Brain pericyte (primary cell): ENCODE data around the gene LRP8.

Experiments used
- DNase-seq: peaks from one replicate; pipeline ENCODE4 v3.0.0-alpha.2; 2012; ENCODE audit warnings: low read depth, low spot score

The LRP8 gene

DNA sequence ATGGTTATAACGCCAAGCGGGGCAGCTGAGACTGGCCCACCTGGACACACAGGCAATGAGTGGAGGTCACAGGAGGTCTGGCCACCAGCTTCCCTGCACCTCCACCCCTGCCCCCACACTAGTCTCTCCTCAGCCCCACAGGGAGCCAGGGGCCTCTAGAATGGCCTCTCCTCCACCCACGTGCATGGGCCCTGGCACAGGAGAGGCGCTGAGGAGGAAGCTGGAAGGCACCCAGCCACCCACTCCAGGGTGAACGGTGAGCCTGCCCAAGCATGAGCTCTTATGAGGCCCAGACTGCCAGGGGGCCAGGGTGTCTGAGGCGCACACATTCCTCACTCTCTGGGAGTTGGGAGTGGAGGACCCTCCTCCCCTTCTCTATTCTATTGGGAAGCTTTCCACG is 22.2 kb downstream of the LRP8 start:
- DNase-seq = no peak

DNA sequence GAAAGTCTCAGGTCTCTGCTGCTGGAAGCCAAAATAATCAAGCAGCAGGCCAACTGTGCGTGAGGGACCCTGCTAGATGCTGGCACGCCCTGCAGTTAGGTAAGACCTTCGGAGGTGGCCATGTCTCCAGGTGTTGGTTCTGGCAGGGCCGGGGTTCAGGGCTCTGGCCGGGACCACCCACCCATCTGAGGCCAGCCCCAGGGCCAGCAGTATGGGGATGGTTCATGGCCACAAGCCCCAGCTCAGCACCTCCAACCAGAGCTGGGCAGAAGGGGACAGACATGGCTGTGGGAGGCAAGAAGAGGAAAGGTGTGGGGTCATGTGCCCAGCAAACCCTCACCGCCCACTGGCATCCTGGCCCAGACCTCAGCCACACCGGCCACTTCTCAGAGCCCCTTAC is 23.3 kb downstream of the LRP8 start:
- no peak for DNase-seq

GRCh38 chr1:53303726-53304515 is 23.9 kb downstream of the LRP8 start:
- no peak for DNase-seq

DNA sequence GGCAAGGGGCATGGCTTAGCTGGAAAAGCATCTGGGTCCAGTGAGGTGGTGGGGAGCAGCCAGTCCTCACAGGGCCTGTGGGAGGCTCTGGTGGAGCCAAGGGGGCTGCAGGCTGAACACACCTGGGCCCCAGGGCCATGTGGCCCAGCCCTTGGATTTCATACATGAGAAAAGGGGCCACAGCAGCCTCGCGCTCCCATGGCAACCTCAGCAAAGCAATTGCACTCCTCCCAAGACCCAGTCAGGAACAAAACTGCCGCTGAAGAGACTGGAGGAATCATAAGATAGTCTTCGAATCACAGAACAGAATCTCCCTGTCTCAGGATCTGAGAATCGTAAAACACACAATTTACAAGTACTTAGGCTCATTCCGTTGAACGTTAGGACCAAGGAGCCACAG is 24.6 kb downstream of the LRP8 start:
- no peak for DNase-seq

DNA sequence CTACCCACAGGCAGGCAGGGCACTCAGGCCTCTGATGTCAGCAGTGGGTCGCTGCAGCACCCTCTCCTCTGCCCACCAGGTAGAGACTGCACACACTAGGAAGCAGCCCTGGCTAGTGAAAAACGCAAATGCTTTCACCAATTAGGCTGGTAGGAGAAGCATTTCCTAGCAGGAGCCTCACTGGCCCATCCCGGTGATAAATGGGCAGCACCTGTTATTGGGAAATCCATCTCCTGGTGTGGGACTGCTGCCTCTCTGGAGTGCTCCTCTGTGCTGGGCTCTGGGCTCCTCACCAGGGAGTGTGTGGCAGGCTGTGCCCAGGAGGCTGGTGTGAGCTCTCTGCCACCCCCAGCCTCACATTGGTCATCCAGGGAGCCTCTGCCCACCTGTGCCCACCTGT is 28.6 kb downstream of the LRP8 start:
- no peak for DNase-seq

GRCh38 chr1:53298045-53298637 is 29.7 kb downstream of the LRP8 start:
- DNase-seq = peak; percentile 50

- no peak for DNase-seq
Observed at GRCh38 chr1:53297195-53297594, 30.7 kb downstream of the LRP8 start.

- DNase-seq = no peak
Observed at GRCh38 chr1:53296117-53296749, 31.6 kb downstream of the LRP8 start.

DNA sequence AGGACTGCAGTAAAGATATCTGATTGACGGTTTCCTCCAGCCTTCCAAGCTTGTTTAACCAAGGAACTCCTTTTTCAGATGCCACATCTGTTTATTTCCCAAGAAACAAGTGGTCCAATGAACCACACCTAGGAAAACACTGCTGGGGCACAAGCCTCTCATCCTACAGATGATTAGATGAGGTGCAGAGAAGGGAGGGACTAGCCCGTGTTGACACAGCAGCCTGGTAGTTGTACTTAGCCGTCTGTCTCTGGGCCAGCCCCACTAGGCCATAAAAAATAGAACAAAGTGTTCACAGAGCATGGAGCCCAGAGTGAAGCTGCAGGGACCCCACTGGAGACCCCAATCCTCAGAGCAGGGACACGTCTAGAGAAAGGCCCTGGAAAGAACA is 32.1 kb downstream of the LRP8 start:
- no peak for DNase-seq

DNA sequence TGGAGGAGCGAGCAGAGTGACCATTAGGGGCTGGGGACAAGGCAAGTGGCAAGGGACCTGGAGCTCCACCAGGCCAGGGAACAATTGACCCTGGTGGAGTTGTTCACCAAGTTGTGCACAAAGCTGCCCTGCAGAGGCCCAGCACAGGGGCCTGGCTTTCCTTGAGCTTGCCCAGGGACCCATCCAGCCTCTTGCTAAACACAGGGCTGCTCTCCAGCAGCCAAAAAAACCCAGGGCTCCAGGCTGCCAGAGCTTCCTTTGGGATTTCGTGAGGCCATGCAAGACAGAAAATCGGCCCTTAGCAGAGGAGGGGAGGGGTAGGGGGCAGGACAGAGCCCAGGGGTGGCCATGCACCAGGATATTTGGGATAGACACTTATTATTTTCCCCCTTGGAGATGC is 32.6 kb downstream of the LRP8 start:
- DNase-seq = no peak

DNA sequence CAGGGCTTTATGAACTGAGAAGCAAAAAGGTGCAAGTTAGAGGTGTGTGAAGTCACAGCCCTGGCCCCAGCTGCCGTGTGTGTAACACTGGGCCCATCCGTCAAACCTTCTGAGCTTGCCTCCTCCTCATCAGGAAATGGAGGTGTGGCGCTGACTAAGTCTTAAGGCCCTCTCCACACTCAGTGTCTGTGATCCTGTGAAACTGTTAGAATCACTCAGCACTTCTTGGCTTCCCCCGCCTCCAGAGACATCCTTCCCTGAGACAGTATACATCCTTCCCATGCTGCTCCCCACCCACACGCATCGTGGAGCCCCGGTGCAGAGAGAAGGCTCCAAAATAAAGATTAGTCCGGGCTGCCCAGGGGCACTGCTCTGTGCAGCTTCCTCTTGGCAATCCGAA is 33.3 kb downstream of the LRP8 start:
- DNase-seq = no peak

- no peak for DNase-seq
Observed at GRCh38 chr1:53294061-53294460, 33.8 kb downstream of the LRP8 start.

DNA sequence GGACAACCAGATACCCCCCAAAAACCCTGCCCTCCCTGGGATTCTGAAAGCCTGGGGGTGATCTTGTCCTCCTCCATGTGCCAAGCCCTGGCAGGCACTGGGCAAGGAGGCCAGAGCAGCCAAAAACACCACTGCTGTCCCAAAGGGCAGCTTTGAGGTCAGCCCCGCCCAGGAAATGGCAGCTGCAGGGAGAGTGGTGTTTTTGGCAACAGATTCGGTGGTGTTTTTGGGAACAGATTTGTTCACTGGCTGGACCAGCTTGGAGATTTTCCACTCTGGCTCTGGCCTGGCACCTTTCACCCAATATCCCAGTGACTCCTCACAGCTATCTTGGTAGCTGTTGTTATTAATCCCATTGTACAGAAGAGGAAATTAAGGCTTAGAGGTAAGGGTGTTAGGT is 34.7 kb downstream of the LRP8 start:
- no peak for DNase-seq

GRCh38 chr1:53292690-53293089 is 35.2 kb downstream of the LRP8 start:
- no peak for DNase-seq

DNA sequence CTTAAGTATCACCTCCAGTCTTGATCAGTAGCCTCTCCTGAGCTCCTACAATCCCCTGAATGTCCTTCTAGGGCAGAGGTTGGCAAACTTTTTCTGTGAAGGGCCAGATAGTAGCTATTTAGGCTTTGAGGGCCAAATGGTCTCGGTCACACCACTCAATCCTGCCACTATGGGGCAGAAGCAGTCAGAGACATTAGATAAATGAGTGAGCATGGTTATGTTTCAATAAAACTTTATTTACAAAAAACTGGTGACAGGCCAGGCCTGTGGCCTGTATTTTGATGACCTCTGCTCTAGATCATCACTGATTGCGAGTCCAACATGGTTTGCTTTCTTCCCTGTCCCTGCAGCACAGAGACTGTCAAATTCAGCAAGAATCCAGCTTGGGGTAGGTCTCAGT is 36.3 kb downstream of the LRP8 start:
- no peak for DNase-seq

- no peak for DNase-seq
Observed at GRCh38 chr1:53288790-53289429, 39.0 kb downstream of the LRP8 start.

- DNase-seq = no peak
Observed at GRCh38 chr1:53288002-53288789, 39.7 kb downstream of the LRP8 start.

GRCh38 chr1:53286955-53287354 is 40.9 kb downstream of the LRP8 start:
- DNase-seq = no peak

DNA sequence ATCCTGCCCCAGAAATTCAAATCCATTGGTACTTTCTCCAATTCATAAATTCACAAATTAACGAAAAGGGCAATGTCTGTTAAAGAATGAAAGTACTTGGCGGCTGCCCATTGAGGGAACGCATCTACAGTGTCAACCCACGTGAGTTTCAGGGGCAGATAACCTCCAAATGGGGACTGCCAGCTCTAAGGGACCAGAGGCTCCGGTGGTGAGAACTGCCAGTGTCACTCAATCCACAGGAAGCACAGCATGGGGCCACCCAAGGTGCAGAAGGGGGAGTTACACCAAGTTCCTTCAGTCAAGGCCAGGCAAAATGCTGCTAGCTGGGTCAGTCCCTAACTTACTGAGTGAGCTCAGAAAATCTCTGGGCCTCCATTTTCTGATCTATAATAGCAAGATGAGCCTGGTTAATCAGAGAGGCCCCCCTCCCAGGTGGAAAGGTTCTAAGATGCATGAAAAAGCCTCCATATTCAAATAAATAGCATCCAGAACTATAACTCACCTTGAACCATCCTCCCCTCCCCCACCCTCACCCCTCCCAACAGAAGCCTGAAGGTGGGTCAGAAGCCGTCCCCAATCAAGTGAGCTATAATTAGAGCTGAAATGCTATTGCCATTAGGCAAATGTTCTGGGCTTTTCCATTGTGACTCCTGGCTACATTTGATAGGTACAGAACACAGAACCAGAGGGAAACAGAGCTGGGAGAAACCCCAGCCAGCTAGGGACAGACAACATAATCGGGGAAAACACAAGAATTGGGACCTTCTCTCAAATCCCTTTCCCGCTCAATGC is 41.7 kb downstream of the LRP8 start:
- no peak for DNase-seq

- no peak for DNase-seq
Observed at GRCh38 chr1:53285546-53285945, 42.3 kb downstream of the LRP8 start.
